ENCODE data around the gene ORC3.

ORC3 gene

DNA sequence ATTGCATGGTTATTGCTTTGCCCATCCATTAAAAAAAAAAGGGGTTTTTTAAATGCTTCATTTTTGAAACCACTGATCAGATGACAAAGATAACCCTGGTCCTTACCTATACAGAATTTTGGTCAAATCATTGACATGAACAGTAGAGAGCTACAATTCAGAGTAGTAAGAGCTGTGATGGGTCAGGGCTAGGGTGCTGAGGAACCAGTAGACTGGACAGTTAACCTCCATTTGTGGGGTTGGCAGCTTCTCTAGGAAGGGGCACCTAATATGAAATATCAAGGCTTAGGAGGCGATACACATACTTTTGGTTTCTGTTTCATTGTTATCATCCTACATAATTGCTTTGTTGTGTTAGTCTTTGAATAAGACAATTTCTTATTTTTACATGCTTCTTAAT lies 55.1 kb downstream of the ORC3 start:
- no peak overlapping the region for H3K4me3 ChIP-seq (ENCODE audit: low read depth, low read length)
- TF ChIP-seq, protein P1, sequence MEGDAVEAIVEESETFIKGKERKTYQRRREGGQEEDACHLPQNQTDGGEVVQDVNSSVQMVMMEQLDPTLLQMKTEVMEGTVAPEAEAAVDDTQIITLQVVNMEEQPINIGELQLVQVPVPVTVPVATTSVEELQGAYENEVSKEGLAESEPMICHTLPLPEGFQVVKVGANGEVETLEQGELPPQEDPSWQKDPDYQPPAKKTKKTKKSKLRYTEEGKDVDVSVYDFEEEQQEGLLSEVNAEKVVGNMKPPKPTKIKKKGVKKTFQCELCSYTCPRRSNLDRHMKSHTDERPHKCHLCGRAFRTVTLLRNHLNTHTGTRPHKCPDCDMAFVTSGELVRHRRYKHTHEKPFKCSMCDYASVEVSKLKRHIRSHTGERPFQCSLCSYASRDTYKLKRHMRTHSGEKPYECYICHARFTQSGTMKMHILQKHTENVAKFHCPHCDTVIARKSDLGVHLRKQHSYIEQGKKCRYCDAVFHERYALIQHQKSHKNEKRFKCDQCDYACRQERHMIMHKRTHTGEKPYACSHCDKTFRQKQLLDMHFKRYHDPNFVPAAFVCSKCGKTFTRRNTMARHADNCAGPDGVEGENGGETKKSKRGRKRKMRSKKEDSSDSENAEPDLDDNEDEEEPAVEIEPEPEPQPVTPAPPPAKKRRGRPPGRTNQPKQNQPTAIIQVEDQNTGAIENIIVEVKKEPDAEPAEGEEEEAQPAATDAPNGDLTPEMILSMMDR (IDR thresholded peaks at IDR 0.05; ENCODE audit: low read depth, low read length) = no peak

DNA sequence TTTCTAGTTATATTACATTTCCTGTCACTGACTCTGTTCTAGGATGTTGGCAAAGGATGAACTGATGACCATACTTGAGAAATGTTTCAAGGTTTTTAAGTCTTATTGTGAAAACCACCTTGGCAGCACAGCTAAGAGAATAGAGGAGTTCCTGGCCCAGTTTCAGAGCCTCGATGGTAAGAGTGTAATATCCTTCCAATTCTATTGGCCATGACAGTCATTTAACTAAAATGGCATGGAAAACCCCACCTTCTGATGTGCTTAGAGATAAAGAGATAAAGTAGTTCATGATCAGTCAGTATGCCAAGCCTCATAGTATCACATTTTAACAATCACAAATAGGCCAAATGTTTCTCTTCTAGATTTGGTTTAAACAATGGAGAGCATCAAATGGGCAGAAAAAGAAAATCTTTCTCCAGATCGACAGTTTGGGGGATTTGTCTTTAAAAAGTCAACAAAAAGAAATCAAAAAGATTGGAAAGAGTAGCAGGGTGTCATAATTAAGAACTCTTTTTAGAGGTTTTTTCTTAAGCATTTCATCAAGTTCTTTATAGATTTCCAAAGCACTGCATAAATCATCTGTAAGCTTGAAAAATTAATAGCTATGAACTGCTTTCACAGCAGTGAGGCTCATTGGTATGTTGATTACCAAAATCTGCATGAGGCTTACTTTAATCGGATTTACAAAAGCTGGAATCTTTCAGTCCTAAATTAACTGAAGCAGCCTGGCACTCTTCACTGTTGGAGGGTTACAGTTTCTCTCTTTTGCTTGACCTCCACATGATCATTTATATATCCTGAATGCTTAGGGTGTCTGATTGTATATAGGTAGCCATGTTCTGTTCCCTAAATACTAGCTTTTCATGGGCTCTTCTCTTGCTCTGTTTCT lies 63.4 kb downstream of the ORC3 start:
- H3K4me3 ChIP-seq (ENCODE audit: low read depth, low read length) = no peak overlapping the region

GRCh38 chr6:87654122-87654521 lies 64.2 kb downstream of the ORC3 start:
- no peak overlapping the region for H3K4me3 ChIP-seq (ENCODE audit: low read depth, low read length)
- TF ChIP-seq, protein P1 (IDR thresholded peaks at IDR 0.05; ENCODE audit: low read depth, low read length) = no peak

More for the DNA sequence above, 63.4 kb downstream of the ORC3 start:
- TF ChIP-seq, protein P1 (IDR thresholded peaks at IDR 0.05; ENCODE audit: low read depth, low read length) = no peak

GRCh38 chr6:87654875-87655454 lies 65.0 kb downstream of the ORC3 start:
- TF ChIP-seq, protein P1 (IDR thresholded peaks at IDR 0.05; ENCODE audit: low read depth, low read length) = no peak

DNA sequence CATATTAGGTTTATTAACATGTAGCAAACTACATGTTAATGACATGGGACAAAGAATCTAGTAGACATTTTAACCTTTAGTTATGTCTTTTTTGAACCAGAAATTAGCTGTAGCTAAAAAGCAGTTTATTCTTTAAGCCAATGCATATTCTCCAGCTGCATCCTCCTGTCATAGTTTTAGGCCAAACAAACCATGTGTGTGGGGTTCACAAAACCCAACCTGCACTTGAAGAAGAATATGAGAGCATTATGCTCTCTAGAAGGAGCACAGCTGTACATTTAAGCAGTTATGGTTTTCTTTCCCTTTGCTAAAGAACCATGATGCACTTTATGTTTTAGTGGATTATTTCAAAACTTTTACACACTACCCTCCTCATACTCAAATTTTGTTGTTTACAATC lies 65.9 kb downstream of the ORC3 start:
- no peak overlapping the region for H3K4me3 ChIP-seq (ENCODE audit: low read depth, low read length)
- TF ChIP-seq, protein P1 (IDR thresholded peaks at IDR 0.05; ENCODE audit: low read depth, low read length) = no peak

More at GRCh38 chr6:87654875-87655454, 65.0 kb downstream of the ORC3 start:
- no peak overlapping the region for H3K4me3 ChIP-seq (ENCODE audit: low read depth, low read length)

GRCh38 chr6:87656857-87657256 lies 66.9 kb downstream of the ORC3 start:
- H3K4me3 ChIP-seq (ENCODE audit: low read depth, low read length) = no peak overlapping the region

More at GRCh38 chr6:87656857-87657256, 66.9 kb downstream of the ORC3 start:
- TF ChIP-seq, protein P1 (IDR thresholded peaks at IDR 0.05; ENCODE audit: low read depth, low read length) = no peak
